GM04503 (cell line): ENCODE data around the gene AGAP5.

Source experiments
- DNase-seq: peaks from one replicate; pipeline ENCODE4 v3.0.0-alpha.2; 2012; ENCODE audit warnings: low read depth

The AGAP5 gene

DNA sequence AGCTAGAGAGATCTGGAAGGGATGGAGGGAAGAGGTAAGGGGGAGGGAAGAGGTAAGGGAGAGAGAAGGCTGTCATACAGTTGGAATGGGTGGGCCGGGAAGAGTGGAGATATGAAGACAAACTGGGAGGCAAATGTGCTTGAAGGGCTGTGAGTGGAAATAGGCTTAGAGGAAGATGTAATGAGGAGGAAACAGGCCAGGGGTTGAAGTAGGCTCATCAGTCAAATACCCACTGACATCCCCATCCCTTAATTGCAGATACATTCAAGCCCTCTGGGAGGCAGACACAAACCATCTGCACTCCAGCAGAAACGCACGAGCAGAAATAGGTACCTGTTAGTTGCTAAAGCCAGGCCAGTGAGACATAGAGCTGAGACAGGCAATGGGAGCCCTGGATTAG lies 44.2 kb downstream of the AGAP5 start:
- no peak for DNase-seq

DNA sequence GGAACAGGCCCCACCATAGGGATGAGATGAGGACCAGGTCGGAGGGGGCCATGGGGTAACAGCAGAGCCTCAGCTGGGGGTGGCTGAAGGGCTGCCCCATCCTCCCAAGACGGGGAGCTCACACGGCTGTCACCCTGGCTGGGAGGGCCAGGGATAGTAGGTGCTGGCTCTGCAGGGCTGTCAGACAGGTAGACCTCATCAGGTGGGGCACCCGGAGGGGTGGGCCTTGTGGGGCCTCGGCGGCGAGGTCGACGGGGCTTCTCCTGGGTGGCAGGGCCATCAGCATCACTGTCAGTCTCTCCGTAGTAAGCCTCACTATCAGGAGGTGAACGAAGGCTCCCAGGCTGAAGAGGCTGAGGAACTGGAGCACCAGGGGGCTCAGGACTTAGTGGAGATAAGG lies 44.7 kb downstream of the AGAP5 start:
- DNase-seq = no peak

DNA sequence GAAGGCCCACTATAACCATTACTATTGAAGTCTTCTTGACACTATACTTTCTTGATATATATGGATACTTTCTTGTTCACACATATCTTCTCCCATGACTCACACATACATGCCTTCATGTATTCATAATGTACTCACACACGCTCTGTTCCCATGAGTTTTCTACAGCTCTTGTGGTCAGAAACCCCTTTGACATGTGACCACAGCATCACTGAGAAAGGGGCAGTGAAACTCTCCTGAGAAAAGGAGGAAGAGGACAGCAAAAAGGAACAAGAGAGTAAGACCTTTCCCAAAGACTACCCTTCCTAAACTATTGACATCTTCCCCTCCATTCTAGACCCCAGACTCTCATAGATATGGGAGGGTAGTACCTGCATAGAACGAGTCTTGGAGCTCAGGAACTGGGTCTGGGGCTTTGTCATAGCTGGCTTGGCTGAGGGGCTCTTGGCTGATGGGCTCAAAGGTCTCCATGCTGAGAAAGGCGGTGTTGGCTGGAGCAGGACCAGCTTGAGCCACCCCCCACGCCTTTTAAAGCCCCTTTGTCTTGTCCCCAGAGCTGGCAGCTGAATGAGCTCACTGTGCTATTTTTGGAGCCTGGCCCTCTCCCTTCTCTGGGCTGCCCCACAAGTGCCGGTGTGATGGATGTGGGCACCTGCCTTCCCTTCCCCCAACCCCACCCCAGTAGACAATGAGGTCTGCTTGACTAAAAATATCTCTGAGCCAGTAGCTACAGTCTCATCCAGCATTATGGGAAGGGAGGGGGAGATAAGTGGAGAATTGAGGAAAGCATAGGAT lies 47.2 kb downstream of the AGAP5 start:
- DNase-seq = peak; percentile 23

DNA sequence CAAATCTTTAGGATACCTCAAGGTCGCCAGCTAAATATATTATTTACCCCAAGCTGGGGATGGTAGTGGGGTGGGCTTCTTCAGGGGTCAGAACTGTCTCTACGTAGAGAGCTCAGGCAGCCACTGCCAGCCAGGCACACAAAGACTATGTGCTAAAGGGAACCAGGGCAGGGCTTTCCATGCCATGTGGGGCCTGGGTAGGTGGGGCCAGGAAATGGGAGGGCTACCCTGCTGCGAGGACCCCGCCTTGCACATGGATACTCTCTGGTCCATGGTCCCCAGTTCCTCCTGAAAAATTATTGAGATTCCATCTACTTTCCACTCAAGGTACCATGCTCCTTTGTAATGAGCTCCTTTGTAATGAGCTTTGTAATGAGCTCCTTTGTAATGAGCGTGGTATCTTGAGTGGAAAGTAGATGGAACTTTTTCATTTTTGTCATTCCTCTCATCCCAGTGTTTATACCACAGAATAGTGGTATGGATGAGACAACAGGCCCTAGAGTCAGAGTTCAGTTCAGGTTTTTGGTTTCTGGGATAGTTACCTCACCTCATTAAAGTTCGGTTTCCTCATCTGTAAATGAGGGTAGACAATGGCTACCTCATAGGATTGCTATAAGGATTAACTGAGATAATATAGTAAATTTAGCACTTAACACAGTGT lies 47.9 kb downstream of the AGAP5 start:
- peak; percentile 52 for DNase-seq

DNA sequence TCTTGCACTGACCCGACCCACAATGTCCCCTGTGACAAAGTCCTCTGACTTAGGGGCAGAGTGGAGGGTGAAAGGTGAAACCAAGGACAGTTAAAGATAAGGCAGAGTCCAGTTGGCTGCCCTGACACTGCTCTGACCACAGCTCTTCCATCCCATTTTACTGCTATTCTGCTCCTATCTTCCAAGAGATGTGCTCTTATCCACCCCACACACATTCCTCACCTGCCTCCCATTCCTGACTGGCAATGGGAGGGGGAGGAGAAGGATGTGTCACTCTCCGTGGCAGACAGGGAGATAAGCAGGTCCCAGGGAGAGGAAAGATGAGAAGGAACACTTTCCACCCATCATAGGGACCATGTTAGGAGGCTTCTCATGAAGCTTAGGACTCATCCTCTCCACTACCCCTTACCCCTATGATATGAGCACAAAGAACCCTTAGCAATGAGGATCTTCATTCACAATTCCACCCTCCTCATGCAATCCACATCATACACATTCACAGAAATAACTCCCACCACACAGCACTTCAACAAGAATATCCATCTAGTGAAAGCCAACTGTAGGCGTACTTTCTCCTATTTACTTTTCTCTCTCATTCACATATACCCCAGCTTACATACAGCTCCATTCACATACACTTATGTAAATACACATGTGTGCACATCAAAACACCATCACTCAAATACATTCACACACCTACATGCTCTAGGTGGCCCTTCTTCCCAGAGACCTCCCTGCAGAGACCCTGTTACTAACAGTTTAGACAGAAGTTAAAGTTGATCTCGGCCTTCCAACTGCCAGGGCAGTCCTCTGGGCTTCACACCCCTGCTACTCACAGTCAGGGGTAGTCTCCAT lies 48.7 kb downstream of the AGAP5 start:
- DNase-seq = no peak

DNA sequence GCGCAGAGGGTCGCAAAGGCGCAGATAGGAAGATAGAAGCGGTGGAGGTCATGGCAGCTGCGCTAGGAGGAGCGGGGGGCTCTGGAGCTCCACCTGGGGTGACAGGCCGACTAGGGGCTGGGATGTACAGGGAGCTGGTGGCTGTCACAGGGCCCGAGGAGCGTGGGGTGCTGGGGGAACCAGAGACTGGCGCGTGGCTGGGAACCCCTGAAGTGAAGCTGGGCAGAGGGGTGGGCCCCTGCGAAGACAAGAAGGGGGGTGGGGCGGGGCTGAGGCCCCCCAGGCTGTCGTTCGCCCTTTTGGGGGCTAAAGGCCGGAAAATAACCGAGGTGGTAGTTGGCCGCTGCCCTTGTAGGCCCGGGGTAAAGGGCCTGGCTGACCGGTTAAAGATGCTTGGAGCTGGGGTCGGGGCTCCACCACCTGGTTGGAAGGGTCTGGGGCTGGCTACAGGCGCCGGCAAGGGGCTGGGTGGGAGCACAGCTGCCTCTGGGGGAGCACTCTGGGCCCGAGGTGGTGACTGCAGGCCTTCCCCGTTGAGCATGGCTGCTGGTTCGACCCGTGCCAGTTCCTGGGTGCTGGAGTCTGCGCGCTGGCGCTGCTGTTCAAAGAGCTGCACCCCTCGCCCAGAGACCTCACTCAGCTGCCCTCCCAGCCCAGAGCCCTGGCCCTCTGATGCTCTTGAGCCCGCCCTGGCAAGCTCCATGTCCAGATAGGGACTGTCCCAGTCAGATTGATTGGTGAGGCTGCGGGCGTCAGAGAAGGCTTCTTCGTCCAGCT lies 49.8 kb downstream of the AGAP5 start:
- no peak for DNase-seq

DNA sequence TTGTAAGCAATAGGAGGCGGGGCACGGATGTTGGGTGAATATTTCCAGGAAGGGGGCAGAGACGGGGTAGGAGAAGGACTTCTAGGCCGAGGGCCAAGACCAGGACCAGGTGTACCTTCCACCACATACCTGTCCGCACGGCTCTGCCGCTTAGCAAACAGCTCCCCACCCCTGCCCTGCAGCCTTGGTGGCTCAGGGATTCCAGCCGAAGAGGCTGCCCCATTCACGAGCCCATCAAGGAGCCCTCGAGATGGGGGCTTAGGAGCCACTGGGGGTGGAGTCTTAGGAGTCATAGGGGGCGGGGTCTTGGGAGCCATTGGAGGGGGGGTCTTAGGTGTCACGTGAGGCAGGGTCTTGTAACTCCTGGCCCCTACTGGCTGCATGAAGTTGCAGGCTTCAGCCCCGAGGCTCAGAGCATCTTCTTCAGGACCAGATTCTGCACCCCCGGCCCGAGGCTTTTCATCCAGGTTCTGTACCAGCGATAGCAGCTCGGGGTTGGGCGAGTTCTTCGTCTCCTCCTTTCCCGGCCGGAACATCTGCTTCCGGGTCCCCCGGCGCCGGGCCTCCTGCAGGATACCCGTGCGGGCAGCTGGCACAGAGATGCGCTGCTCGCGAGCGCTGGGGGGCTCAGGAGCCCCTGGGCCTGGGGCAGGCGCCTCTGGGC lies 50.6 kb downstream of the AGAP5 start:
- DNase-seq = no peak

DNA sequence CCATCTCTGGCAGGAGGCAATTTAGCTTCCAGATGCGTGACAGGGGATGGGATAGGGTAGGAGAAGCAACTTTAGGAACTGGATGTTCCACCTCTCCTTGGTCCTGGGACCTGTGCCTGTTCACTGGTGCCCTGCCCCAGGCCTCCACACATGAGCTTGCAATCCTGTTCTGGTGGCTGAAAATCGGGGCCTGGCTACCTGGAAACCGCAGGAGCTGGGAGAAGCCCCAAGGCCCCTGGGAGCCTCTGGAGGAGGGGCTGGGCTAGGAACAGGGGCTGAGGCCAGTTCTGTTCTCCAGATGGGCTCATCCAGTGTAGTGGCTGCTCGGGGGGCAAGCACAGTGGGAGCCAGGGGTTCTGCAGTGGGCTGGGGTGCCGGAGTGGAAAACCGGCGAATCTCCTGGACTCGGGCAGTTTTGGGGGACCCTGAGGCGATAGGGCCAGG lies 51.3 kb downstream of the AGAP5 start:
- DNase-seq = no peak

DNA sequence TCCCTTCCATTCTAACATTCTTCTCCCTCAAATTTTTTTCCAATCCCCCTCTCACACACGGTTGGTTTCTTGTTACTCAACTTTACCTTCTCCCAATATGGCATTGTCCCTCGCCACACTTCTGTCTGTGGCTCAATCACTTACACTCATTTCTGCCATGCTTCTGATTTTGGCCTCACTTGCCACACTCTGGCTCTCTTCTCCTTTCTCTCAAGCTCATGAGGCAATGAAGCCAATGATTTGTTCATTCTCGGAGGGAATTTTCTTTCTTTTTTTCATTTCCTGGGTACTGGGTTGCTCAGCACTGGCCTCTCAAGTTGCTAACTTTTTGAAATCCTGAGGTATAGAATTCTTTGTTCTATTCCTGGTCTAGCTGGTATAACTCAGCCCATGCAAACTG lies 52.7 kb downstream of the AGAP5 start:
- DNase-seq = no peak

DNA sequence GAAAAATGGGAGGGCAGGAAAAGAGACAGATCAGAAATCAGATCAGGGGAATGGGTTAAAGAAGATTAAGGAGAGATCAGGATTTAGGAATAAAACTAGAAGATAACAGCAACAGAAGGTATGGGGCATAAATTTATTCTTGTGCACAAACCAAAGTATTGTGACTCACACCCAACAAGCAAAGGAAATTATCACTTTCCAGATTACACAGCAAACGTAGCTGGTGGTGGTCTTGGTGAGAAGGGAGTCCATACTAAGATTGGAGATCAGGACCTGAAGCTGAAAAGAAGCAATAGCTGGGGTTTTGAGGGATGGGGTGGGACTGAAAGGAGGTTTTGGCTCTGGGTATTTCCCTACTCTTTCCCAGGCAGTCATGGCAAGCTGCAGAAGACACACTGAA lies 53.1 kb downstream of the AGAP5 start:
- no peak for DNase-seq

DNA sequence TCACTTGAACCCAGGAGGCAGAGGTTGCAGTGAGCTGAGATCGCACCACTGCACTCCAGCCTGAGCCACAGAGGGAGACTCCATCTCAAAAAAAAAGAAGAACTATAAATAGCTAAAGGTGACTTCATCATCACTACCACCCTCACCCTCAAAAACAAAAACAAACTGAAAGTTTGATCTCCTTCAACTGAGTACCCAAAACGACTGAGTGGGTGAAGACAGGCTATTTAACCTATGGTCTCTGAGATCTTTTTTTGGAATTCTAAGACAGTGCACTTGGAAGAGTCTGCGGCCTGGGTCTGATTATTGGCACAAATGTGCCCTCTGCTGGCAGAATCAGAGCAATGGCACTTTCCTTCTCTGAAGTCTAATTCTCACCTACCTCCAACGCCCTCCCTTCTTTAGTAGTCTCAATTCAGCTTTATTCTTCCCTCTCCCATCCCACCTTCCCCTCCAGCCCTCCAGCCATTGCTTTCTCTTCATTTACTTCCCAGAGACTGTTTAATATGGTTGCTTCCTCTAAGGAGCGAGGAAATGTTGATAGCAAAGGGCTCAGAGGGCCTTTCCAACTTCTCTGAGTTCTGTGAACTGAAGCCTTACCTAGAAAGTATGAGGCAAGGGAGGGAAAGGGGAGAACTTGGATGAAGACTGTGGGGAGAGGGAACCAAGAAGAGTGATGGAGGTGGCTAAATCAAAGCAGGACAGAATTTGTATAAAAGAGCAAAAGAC lies 53.7 kb downstream of the AGAP5 start:
- peak; percentile 11 for DNase-seq

DNA sequence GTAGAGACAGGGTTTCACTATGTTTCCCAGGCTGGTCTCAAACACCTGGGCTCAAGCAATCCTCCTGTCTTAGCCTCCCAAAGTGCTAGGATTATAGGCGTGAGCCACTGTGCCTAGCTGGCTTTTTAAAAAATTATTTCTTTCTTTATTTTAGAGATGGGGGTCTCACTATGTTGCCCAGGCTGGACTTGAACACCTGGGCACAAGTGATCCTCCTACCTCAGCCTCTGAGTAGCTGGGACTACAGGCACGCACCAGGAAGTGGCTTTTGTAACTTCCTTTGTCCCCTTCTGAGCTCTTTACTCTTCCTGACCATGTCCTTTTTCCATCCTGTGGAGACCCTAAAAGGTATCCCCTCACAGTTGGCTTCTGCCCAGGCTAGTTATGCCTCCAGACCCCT lies 54.5 kb downstream of the AGAP5 start:
- no peak for DNase-seq

DNA sequence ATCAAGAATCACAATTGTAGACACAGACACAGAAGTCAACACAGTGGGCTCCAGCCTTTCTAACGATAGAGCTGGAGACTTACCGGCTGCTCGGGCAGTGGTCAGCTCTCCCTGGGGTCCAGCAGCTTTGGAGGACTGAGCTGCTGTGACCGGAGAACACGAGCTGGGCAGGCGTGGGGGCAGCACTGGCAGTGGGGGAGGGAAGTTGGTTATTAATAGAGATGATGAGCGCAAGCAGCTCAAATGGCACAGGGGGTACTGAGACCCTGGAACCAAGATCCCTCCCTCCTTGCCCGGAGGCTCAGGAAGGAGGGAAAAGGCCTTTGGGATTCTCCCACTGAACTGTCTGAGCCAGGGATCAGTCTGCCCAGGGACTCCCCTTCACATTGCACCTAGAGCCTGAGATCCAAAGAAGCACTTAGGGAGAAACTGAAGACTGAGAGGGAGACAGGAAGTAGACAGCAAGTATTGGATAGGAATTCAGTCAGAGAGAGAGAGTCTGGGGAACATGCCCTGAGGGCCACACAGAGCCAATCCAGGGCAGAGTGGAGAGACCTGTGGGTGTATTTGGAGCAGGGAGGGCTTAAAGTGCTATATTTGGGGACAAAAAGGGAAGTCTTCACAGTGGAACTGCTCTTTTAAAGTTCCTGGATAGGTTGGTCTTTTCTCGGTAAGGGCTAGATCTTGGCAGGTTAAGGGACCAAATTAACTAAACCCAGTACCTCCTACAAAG lies 56.4 kb downstream of the AGAP5 start, which contains the start of gene MYOZ1:
MYOZ1 (minus strand) TSS at position 147 of the 733 bp plus-strand sequence. CDS start 1,457 bp downstream, outside the sequence.
- no peak for DNase-seq

DNA sequence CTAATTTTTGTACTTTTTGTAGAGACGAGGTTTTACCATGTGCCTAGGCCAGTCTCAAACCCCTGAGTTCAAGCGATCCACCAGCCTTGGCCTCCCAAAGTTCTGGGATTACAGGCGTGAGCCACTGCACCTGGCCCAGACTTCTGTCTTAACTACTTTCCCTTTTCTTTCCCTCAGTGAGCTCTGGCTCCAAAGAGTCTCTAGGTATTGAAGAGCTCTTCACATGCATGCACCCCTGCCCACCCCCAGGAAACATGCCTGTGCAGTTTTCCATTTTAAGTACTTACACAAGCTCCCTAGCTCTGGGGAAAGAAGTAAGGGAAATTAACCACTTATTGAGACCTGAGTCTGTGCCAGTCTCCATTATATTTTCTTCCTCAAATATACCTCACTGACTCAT lies 58.6 kb downstream of the AGAP5 start:
- no peak for DNase-seq

DNA sequence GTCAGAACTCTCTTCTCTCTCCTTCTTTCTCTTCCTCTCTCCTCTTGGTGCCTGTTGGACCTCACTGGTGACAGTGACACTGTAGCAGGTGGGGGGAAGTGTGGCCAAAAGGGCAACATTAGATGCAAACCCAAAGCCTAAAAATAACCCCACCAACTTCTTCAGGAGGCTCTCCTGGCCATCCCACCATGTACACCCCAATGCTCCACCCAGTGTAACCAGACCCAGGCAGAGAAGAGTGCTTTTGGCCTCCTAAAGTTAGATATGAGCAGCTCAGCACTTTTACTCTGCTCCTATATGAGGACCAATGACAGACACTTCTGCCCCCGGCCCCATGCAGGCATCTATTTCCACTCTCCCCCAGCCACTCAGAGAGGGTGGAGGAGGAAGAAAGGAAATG lies 62.1 kb downstream of the AGAP5 start:
- no peak for DNase-seq

DNA sequence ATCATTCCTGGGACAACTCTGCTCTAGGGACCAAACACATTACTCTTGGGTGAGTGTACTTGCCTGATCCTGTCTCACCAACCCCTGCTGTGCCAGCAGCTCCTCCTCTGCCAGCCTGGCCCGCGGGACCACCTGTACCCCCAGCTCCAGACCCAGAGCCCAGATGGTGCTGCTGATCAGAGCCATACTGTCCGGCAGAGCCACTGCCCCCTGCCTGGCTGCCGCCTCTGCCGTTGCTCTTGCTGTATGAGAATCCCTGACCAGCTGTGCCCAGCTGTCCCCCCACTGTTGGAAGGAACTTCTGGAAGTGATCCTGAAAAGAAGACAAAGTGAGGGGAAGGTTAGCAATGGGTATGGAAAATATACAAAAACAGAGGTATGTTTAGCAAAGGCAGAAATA lies 63.5 kb downstream of the AGAP5 start:
- DNase-seq = no peak

DNA sequence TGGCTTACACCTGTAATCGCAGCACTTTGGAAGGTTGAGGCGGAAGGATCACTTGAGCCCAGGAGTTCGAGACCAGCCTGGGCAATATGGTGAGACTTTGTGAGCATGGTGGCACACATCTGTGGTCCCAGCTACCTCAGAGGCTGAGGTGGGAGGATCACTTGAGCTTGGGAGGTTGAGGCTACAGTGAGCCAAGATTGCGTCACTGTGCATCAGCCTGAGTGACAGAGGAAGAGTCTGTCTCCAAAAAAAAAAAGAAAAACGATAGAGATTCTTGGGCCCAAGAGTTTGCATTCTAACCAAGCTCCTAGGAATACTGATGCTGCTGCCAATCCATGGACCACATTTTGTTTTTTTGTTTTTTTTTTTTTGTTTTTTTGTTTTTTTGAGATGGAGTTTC lies 68.7 kb downstream of the AGAP5 start:
- DNase-seq = no peak

DNA sequence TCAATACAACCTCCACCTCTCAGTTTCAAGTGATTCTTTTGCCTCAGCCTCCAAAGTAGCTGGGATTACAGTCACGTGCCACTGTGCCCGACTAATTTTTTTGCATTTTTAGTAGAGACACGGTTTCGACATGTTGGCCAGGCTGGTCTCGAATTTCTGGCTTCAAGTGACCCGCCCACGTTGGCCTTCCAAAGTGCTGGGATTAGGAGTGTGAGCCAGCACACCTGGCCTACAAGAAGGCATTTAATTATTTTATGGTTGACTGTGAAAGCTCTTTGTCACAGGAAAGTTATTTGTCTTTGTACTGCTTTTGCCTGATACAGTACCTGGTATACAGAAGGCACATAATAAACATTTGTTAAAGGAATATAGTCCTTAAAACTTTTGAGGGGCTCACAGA lies 69.5 kb downstream of the AGAP5 start:
- no peak for DNase-seq

DNA sequence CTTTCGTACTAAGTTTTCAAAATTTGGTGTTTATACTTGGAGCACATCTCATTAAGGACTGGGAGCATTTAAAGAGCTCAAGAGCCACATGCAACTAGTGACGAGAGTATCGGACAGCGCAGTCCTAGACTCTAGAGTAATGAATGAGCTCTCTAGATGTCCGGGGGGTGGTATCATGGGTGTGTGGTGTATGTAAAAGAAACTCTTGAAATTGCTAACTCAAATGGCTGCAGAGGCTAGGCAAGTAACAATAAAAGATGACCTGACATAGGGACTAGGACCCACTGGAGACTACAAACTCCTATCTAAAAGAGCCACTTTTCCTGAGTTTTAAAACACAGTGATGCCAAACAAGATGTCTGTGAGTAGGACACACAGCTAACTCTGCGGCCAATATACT lies 70.6 kb downstream of the AGAP5 start:
- DNase-seq = no peak
